Lower leg skin (tissue), 3 donors: ENCODE results near the gene TBC1D25.

ENCODE experiments used
- CTCF ChIP-seq, 3 donors: fragments of 450-650 bp; IDR thresholded peaks; one replicate each; pipeline ENCODE4 v1.5.1; 2016; ENCODE audit warnings: antibody characterized with exemption in 3 of 3, mild to moderate bottlenecking in 3 of 3, moderate library complexity in 2 of 3
- POLR2A ChIP-seq, 2 donors: fragments of 450-650 bp; IDR thresholded peaks; one replicate each; pipeline ENCODE4 v1.6.1; 2016 to 2017; ENCODE audit warnings: antibody characterized with exemption in 2 of 2, mild to moderate bottlenecking in 1 of 2, moderate library complexity in 1 of 2

DNA sequence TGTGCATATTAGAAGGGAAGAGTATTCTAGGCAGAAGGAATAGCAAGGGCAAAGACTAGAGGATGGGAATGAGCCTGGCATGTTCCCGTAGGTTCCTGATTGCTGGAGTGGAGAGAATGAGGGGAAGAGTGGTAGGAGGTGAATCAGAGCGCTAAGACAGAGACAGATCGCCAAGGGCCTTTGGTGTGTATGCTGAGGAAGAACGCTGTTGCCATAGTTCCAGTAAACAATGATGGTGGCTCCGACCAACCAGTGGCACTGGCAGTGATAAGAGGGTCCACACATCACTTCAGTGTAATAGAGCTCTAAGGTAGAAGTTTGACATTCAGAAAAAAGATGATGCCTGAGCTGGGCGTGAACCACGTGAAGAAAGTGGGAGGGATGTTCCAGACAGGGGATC is 966 bp downstream of the TBC1D25 start:
- TF ChIP-seq POLR2A (IDR thresholded peaks at IDR 0.05) (no peak), CTCF (IDR thresholded peaks at IDR 0.05) (no peak)
